ENCODE results near the gene NDUFC1.

The NDUFC1 gene

DNA sequence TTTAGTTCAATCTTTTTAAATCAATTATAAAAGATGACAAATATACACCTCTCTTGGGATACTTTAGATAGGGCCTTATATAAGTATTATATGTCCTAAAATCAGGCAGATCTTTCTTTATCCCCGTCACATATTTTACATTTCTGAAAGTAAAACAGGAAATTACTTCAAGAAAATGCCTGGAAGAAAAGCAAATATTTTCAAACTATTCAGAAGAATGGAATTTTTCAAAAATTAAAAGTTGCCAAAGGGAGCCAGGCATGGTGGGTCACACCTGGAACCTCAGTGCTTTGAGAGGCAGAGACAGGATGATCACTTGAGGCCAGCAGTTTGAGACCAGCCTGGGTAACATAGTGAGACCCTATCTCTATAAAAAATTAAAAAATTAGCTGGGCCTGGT is 56.7 kb downstream of the NDUFC1 start:
- no peak for DNase-seq

DNA sequence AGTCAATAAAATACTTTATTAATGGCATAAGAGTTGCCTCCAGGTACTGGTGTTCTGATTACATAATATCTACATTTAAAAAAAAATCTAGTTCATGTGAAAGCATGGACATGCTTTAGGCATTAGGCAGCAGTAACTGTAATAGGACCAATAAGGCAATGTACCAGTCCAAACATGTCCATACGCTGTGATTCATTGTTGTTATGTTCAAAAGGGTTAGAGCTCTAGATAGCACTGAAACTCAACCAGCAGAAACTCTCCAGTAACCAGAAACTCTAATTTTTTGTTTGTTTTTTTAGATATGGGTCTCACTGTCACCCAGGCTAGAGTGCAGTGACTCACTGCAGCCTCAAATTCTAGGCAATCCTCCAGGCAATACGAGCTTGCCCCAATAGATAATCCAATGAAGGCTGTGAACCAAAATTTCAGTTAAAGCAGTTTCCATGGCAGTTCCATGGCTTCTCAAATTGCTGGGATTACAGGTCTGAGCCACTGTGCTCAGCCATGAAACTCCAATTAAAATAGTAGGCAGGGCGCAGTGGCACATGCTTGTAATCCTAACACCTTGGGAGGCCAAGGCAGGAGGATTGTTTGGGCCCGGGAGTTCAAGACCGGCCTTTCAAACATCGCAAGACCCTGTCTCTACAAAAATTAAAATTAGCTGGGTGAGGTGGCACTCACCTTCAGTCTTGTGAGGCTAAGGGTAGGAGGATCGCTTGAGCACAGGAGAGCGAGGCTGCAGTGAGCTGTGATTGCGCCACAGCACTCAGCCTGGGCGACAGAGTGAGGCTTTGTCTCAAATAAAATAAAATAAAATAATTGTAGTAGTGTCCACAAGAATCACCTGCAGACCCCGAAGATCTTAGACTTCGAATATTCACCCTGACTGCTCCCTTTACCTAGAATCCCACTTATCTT is 58.6 kb downstream of the NDUFC1 start:
- DNase-seq, result no peak

DNA sequence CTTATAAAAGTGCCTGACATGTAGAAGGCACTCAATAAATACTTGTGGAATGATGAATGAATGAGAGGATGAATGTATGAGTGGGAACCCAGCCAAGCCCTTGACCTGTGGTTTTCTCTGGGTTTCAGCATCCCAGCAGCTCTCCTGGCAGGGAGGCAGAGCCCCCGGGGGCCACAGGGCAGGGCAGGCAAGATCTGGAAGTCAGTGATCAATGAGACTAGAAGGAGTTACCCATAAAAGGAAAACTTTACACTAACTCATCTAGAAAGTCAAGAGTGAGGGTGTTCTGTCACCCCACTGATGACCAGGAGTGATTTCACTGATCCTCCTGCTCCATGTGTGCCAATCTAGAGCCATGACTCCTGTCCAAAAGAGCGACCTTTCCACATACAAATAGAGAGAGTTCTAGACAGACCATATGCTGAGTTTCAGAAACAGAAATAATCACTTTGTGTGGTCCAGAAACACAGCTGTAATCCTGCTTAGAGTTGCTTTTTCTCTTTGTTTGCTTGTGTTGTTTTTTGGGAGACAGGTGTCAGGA is 59.7 kb downstream of the NDUFC1 start:
- DNase-seq, result no peak

- no peak for DNase-seq
These were observed 60.5 kb downstream of the NDUFC1 start for GRCh38 chr4:139241784-139242151.

DNA sequence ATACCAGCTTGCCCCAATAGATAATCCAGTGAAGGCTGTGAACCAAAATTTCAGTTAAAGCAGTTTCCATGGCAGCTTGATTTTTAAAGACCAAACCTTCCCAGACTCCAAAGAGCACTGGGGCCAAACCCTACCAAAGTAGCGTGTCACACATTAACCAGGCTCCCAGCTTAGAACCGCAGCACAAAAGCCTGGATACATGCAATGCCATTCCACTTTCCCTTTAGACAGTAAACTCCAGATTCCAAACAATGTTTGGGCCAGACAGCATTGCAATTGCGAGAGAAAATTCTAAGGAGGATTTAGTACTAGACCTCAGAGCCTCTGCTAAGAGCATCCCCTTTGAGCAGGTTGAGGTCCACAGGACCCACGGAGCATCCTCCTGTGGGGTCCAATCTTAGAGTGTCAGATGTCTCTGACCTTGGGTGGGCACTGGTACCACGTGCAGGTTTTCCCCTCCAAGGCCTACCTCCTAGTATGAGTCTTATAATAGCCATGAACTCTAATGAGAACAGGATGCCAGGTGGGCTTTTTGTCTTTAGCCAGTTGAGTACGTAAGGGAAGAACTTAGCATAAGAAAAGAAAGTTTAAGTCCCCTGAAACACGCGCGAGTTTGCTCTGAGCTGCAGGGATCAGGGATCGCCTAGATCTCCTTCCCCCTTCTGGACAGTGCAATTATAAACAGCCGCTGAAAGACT is 61.0 kb downstream of the NDUFC1 start:
- DNase-seq, result no peak
